ENCODE results near the gene KHDRBS1. TPM values are rescaled to one million over a fixed set of nuclear protein-coding genes. Genes with fewer than 3 reads are reported as not detected.

The KHDRBS1 gene, protein sequence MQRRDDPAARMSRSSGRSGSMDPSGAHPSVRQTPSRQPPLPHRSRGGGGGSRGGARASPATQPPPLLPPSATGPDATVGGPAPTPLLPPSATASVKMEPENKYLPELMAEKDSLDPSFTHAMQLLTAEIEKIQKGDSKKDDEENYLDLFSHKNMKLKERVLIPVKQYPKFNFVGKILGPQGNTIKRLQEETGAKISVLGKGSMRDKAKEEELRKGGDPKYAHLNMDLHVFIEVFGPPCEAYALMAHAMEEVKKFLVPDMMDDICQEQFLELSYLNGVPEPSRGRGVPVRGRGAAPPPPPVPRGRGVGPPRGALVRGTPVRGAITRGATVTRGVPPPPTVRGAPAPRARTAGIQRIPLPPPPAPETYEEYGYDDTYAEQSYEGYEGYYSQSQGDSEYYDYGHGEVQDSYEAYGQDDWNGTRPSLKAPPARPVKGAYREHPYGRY
- total RNA-seq = 90.5 to 136 TPM (median 95.1 TPM) in 3 replicates
- long read RNA-seq, transcript KHDRBS1-202 (9 exons, 2,757 nt) = major isoform, 129 of 153 reads
- long read RNA-seq, partial matches to known transcripts = 7 of 153 reads
- long read RNA-seq, other reads (novel, unspliced or antisense) = 12 of 153 reads

DNA sequence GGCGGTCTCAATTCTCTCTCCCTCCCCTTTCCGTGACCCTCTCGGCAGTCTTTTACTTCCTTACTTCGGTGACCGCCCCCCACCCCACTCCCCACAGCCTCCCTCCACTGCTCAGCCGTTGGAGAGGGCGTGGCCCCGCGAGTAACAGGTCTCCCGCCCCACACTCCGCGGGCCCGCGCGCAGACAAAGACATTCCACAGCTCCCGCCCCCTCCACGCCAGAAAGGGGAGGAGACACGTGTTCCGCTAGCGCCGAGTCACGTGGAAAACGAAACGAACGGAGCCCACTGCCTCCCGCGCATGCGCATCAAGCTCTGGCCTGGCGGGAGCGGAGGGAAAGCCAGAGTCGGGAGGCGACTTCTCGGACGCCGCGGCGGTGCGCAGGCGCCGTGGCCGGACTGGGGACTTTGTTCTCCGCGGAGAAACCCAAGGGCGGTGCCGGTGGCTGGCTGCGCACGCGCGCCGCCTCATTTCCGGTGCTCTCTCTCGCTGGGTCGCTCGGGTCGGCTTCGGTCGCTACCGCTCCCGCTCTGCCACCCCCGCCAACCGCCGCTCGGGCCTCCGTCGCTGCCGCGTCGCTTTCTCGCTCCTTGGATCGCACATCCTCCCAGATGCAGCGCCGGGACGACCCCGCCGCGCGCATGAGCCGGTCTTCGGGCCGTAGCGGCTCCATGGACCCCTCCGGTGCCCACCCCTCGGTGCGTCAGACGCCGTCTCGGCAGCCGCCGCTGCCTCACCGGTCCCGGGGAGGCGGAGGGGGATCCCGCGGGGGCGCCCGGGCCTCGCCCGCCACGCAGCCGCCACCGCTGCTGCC is at the start of gene KHDRBS1:
TSS of gene KHDRBS1 (plus strand) at position 483 of the 813 bp plus-strand sequence. CDS start at position 611, 128 bp downstream.
- H3K27me3 Mint-ChIP-seq (ENCODE audit: low read depth) = no peaks in the 10 kb centered on the region
- TF ChIP-seq, protein P1, sequence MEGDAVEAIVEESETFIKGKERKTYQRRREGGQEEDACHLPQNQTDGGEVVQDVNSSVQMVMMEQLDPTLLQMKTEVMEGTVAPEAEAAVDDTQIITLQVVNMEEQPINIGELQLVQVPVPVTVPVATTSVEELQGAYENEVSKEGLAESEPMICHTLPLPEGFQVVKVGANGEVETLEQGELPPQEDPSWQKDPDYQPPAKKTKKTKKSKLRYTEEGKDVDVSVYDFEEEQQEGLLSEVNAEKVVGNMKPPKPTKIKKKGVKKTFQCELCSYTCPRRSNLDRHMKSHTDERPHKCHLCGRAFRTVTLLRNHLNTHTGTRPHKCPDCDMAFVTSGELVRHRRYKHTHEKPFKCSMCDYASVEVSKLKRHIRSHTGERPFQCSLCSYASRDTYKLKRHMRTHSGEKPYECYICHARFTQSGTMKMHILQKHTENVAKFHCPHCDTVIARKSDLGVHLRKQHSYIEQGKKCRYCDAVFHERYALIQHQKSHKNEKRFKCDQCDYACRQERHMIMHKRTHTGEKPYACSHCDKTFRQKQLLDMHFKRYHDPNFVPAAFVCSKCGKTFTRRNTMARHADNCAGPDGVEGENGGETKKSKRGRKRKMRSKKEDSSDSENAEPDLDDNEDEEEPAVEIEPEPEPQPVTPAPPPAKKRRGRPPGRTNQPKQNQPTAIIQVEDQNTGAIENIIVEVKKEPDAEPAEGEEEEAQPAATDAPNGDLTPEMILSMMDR (IDR thresholded peaks at IDR 0.05) = no peak
- peaks cover 36% of the 10 kb centered on the region for H3K4me1 Mint-ChIP-seq (ENCODE audit: low read depth)
- no peaks in the 10 kb centered on the region for H3K36me3 Mint-ChIP-seq (ENCODE audit: low read depth)
- peak within 1 kb of the TSS; percentile 100 for H3K27ac Mint-ChIP-seq (ENCODE audit: unreplicated experiment)
- H3K9me3 Mint-ChIP-seq (ENCODE audit: low read depth) = no peaks in the 10 kb centered on the region
- peak within 1 kb of the TSS; percentile 97 for H3K4me3 Mint-ChIP-seq (ENCODE audit: unreplicated experiment)
- peak; percentile 99 for DNase-seq (ENCODE audit: low spot score)

DNA sequence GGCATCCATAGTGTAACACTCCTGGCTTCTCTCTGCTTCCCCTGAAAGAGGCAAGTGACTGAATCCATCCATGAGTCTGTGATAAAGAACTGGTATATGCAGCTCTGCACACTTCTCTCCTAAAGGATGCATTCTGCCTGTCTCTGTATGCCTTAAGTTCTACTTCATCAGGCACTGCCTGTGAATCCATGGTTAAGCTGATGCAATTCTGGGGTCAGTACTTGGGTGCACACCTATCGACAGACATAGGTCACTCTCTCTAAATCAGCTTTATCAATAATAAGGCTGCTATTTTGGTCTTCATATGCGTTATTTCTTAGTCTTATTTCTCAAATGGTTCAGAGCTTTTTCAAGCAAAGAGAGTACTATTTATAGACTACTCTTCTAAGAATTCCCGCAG is 42.8 kb upstream of the KHDRBS1 start:
- H3K9me3 Mint-ChIP-seq (ENCODE audit: low read depth) = no peaks in the 10 kb centered on the region
- no peak overlapping the region for H3K27ac Mint-ChIP-seq (ENCODE audit: unreplicated experiment)
- no peak overlapping the region for H3K4me3 Mint-ChIP-seq (ENCODE audit: unreplicated experiment)
- H3K36me3 Mint-ChIP-seq (ENCODE audit: low read depth) = no peaks in the 10 kb centered on the region
- H3K27me3 Mint-ChIP-seq (ENCODE audit: low read depth) = no peaks in the 10 kb centered on the region
- DNase-seq (ENCODE audit: low spot score) = no peak
- TF ChIP-seq, protein P1 (IDR thresholded peaks at IDR 0.05) = no peak
- no peaks in the 10 kb centered on the region for H3K4me1 Mint-ChIP-seq (ENCODE audit: low read depth)

DNA sequence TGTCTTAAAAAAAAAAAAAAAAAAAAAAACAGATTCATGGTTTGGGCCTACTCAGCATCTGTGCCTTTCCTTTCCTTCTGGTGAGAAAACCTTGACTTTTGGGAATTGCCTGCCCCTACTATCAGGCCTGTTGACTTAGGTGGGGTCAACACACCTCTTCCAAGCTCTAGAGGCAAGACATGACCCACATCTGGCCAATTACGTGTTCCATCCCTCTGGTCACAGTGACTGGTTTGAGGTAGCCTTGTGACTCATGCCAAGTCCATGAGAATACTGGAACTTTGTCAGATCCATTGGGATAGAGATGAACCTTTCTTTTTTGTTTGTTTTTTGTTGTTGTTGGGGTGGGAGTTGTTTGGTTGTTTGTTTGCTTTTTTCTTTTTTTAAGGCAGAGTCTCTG is 37.3 kb upstream of the KHDRBS1 start:
- H3K4me1 Mint-ChIP-seq (ENCODE audit: low read depth) = peaks cover 20% of the 10 kb centered on the region
- no peak overlapping the region for H3K27ac Mint-ChIP-seq (ENCODE audit: unreplicated experiment)
- TF ChIP-seq, protein P1 (IDR thresholded peaks at IDR 0.05) = no peak
- no peak overlapping the region for H3K4me3 Mint-ChIP-seq (ENCODE audit: unreplicated experiment)
- no peaks in the 10 kb centered on the region for H3K27me3 Mint-ChIP-seq (ENCODE audit: low read depth)
- no peaks in the 10 kb centered on the region for H3K36me3 Mint-ChIP-seq (ENCODE audit: low read depth)
- H3K9me3 Mint-ChIP-seq (ENCODE audit: low read depth) = no peaks in the 10 kb centered on the region
- no peak for DNase-seq (ENCODE audit: low spot score)

DNA sequence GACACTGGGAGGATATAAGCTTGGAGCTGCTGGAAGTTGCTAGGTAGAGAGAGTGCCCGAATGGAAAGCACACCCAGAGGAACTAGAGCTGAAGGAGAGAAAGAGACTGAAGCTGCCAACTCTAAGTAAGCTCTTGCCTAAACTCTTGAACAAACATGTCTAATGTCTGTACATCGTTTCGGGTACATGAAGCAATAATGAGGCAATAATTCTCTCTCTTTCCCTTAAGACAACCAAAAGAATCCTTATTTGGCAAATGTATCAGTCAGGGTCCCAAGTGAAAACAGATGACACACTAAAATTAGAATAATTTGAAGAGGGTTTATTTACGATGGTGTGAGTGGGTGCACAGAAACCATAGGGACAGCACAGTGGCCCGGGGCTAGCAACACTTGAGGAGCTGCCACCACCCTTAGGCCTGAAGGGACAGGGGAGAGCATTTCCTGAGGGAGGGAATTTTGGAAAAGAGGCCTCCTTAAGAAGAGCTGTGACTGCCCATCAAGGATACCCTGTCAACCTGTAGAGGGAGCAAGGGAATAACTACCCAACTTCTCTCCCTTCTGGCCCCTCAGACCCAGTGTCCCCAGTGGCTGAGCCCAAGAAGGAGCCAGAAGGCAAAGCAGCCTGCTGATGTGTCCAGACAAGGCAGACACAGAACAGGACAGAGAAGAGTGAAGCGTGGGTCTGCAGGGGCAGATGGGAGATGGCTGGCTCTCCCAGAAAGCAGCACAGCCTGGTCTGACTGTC is 36.1 kb upstream of the KHDRBS1 start:
- Mint-ChIP-seq H3K4me1 (ENCODE audit: low read depth) (peaks cover 24% of the 10 kb centered on the region), H3K36me3 (ENCODE audit: low read depth) (no peaks in the 10 kb centered on the region), H3K27ac (ENCODE audit: unreplicated experiment) (peak overlapping the region; percentile 80), H3K9me3 (ENCODE audit: low read depth) (no peaks in the 10 kb centered on the region), H3K27me3 (ENCODE audit: low read depth) (no peaks in the 10 kb centered on the region), H3K4me3 (ENCODE audit: unreplicated experiment) (no peak overlapping the region)
- no peak for DNase-seq (ENCODE audit: low spot score)
- TF ChIP-seq, protein P1 (IDR thresholded peaks at IDR 0.05) = peak; percentile 71
